WTC11 (cell line): Measurements from ENCODE around the gene NANP. TPM values are rescaled to one million over a fixed set of nuclear protein-coding genes. Genes with fewer than 3 reads are reported as not detected.

Experiments used
- ATAC-seq: fragments of 200-7000 bp; cut with Tn5 transposase; 2 replicates; pipeline ENCODE4 v1.10.0; 2021; ENCODE audit warnings: mild to moderate bottlenecking, moderate library complexity
- CTCF ChIA-PET: fragments of 300-600 bp; sonication (Branson Sonifier 250); formaldehyde crosslinking; loops from one replicate; lab custom pipeline; 2021; ENCODE audit warnings: antibody characterized with exemption; lab: Charles Lee
- POLR2A ChIA-PET: fragments of 350-600 bp; sonication (Branson Sonifier 250); formaldehyde crosslinking; loops from one replicate; lab custom pipeline; 2021; ENCODE audit warnings: antibody characterized with exemption; lab: Charles Lee
- DNase-seq: peaks from one replicate; pipeline ENCODE4 v3.0.0; 2021; ENCODE audit warnings: low spot score
- H3K27ac Mint-ChIP-seq: 2 replicates; pipeline ENCODE4 v1.8.0; 2021; ENCODE audit warnings: mixed read lengths
- H3K27me3 Mint-ChIP-seq: 2 replicates; pipeline ENCODE4 v1.8.0; 2021; ENCODE audit warnings: low read depth, mild to moderate bottlenecking, moderate library complexity, mixed read lengths
- H3K36me3 Mint-ChIP-seq: 2 replicates; pipeline ENCODE4 v1.8.0; 2021; ENCODE audit warnings: mixed read lengths
- H3K4me1 Mint-ChIP-seq: 2 replicates; pipeline ENCODE4 v1.8.0; 2022; ENCODE audit warnings: mixed read lengths
- H3K4me3 Mint-ChIP-seq: 2 replicates; pipeline ENCODE4 v1.8.0; 2021; ENCODE audit warnings: mild to moderate bottlenecking, moderate library complexity, mixed read lengths
- H3K9me3 Mint-ChIP-seq: 2 replicates; pipeline ENCODE4 v1.8.0; 2021; ENCODE audit warnings: mixed read lengths
- ELF4 ChIP-seq: sonication (generic); formaldehyde crosslinking; IDR thresholded peaks from 2 replicates; pipeline ENCODE4 v1.8.1; 2022; ENCODE audit warnings: low read depth, mild to moderate bottlenecking, moderate library complexity, missing genetic modification reagents
- ETV6 ChIP-seq: sonication (generic); formaldehyde crosslinking; IDR thresholded peaks from 2 replicates; pipeline ENCODE4 v1.8.1; 2022; ENCODE audit warnings: mild to moderate bottlenecking, missing genetic modification reagents
- IRF2 ChIP-seq: sonication (generic); formaldehyde crosslinking; IDR thresholded peaks from 2 replicates; pipeline ENCODE4 v1.8.0; 2022; ENCODE audit warnings: low read depth, missing genetic modification reagents, borderline replicate concordance
- KAT7 ChIP-seq: sonication (generic); formaldehyde crosslinking; IDR thresholded peaks from 2 replicates; pipeline ENCODE4 v1.8.1; 2023; ENCODE audit warnings: missing genetic modification reagents, mild to moderate bottlenecking, borderline replicate concordance
- MYBL2 ChIP-seq: sonication (generic); formaldehyde crosslinking; IDR thresholded peaks from 2 replicates; pipeline ENCODE4 v1.8.1; 2023; ENCODE audit warnings: mild to moderate bottlenecking, moderate library complexity, missing genetic modification reagents
- NFE2L1 ChIP-seq: sonication (generic); formaldehyde crosslinking; IDR thresholded peaks from 2 replicates; pipeline ENCODE4 v1.8.1; 2023; ENCODE audit warnings: missing genetic modification reagents
- NR1H2 ChIP-seq: sonication (generic); formaldehyde crosslinking; IDR thresholded peaks from 2 replicates; pipeline ENCODE4 v1.9.0; 2021; ENCODE audit warnings: mild to moderate bottlenecking, moderate library complexity, missing genetic modification reagents
- PRRX2 ChIP-seq: fragments of 250-450 bp; sonication (Bioruptor Pico); IDR thresholded peaks from 2 replicates; pipeline ENCODE4 v1.8.0; 2021; ENCODE audit warnings: mild to moderate bottlenecking
- RORB ChIP-seq: fragments of 250-450 bp; sonication (Bioruptor Pico); IDR thresholded peaks from 2 replicates; pipeline ENCODE4 v1.9.0; 2021; ENCODE audit warnings: mild to moderate bottlenecking
- TCF7 ChIP-seq: sonication (generic); formaldehyde crosslinking; IDR thresholded peaks from 2 replicates; pipeline ENCODE4 v1.8.0; 2022; ENCODE audit warnings: mild to moderate bottlenecking, low read depth, missing genetic modification reagents, moderate library complexity
- TEAD4 ChIP-seq: sonication (generic); formaldehyde crosslinking; IDR thresholded peaks from 2 replicates; pipeline ENCODE4 v1.8.0; 2022; ENCODE audit warnings: mild to moderate bottlenecking, missing genetic modification reagents
- ZNF138 ChIP-seq: sonication (generic); formaldehyde crosslinking; conservative IDR thresholded peaks from 2 replicates; pipeline ENCODE4 v1.8.1; 2022; ENCODE audit warnings: mild to moderate bottlenecking, moderate library complexity, missing genetic modification reagents
- ZNF232 ChIP-seq: sonication (generic); formaldehyde crosslinking; IDR thresholded peaks from 2 replicates; pipeline ENCODE4 v1.8.0; 2022; ENCODE audit warnings: mild to moderate bottlenecking, missing genetic modification reagents
- ZNF263 ChIP-seq: sonication (generic); formaldehyde crosslinking; IDR thresholded peaks from 2 replicates; pipeline ENCODE4 v1.8.1; 2022; ENCODE audit warnings: low read depth, mild to moderate bottlenecking, moderate library complexity, missing genetic modification reagents
- ZNF396 ChIP-seq: fragments of 250-450 bp; sonication (Bioruptor Pico); IDR thresholded peaks from 2 replicates; pipeline ENCODE4 v1.8.0; 2021; ENCODE audit warnings: mild to moderate bottlenecking, moderate library complexity, borderline replicate concordance
- total RNA-seq: library from RNA; stranded (reverse); gene quantifications from 3 replicates; pipeline ENCODE4 v1.2.3, GENCODE V29; 2021
- TF ChIP-seq, protein P1 (sequence below): sonication (generic); formaldehyde crosslinking; conservative IDR thresholded peaks from 2 replicates; pipeline ENCODE4 v1.8.1; 2022; ENCODE audit warnings: mild to moderate bottlenecking, missing genetic modification reagents
- TF ChIP-seq, protein P2 (sequence below): sonication (generic); formaldehyde crosslinking; IDR thresholded peaks from 2 replicates; pipeline ENCODE4 v1.8.1; 2022; ENCODE audit warnings: low read depth, missing genetic modification reagents, borderline replicate concordance
- TF ChIP-seq, protein P3 (sequence below): sonication (generic); formaldehyde crosslinking; IDR thresholded peaks from 2 replicates; pipeline ENCODE4 v1.8.1; 2023; ENCODE audit warnings: mild to moderate bottlenecking, missing genetic modification reagents, moderate library complexity
- TF ChIP-seq, protein P4 (sequence below): fragments of 250-450 bp; sonication (Bioruptor Pico); IDR thresholded peaks from 2 replicates; pipeline ENCODE4 v1.9.0; 2021; ENCODE audit warnings: moderate library complexity, mild to moderate bottlenecking, inconsistent platforms, borderline replicate concordance
- TF ChIP-seq, protein P5 (sequence below): sonication (generic); formaldehyde crosslinking; IDR thresholded peaks from 2 replicates; pipeline ENCODE4 v1.8.1; 2023; ENCODE audit warnings: mild to moderate bottlenecking, missing genetic modification reagents
- TF ChIP-seq, protein P6 (sequence below): sonication (generic); formaldehyde crosslinking; IDR thresholded peaks from 2 replicates; pipeline ENCODE4 v1.8.0; 2022; ENCODE audit warnings: missing genetic modification reagents
- TF ChIP-seq, protein P7 (sequence below): fragments of 250-450 bp; sonication (Bioruptor Pico); IDR thresholded peaks from 2 replicates; pipeline ENCODE4 v1.9.0; 2021; ENCODE audit warnings: mild to moderate bottlenecking
- TF ChIP-seq, protein P8 (sequence below): fragments of 200-600 bp; IDR thresholded peaks from 2 replicates; pipeline ENCODE4 v1.8.0; 2022; ENCODE audit warnings: antibody characterized with exemption

The NANP gene
- total RNA-seq, 1 experiment from 2014 or later: 4.8 TPM

DNA sequence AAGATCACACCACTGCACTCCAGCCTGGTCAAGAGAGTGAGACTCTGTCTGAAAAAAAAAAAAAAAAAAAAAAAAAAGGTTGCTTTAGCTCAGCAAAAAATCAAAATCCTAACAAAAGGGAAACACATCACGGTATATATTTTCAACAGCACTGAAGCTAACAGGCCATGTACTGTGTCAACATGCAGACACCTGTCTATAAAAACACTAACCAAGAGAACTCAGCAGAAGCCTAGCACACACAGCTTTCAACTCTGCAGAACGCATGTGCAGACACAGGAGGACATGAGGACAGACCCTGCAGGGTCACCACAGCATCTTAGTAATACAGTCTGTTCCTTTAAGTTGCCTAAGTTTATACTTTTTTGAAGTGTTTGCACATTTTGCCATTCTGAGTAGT lies 52.0 kb downstream of the NANP start:
- Mint-ChIP-seq H3K36me3 (peaks cover 9% of the 10 kb centered on the region), H3K27me3 (no peaks in the 10 kb centered on the region), H3K4me3 (no peak overlapping the region), H3K4me1 (peaks cover 20% of the 10 kb centered on the region), H3K27ac (no peak overlapping the region), H3K9me3 (no peaks in the 10 kb centered on the region)
- DNase-seq: no peak
- ATAC-seq: no peak
- TF ChIP-seq NFE2L1 (no peak), ZNF263 (CRISPR knock-in tag) (no peak), RORB (CRISPR knock-in tag) (no peak)
- TF ChIP-seq, protein P1, sequence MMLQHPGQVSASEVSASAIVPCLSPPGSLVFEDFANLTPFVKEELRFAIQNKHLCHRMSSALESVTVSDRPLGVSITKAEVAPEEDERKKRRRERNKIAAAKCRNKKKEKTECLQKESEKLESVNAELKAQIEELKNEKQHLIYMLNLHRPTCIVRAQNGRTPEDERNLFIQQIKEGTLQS (CRISPR knock-in tag): no peak
- TF ChIP-seq, protein P2, sequence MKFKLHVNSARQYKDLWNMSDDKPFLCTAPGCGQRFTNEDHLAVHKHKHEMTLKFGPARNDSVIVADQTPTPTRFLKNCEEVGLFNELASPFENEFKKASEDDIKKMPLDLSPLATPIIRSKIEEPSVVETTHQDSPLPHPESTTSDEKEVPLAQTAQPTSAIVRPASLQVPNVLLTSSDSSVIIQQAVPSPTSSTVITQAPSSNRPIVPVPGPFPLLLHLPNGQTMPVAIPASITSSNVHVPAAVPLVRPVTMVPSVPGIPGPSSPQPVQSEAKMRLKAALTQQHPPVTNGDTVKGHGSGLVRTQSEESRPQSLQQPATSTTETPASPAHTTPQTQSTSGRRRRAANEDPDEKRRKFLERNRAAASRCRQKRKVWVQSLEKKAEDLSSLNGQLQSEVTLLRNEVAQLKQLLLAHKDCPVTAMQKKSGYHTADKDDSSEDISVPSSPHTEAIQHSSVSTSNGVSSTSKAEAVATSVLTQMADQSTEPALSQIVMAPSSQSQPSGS: no peak
- TF ChIP-seq, protein P3, sequence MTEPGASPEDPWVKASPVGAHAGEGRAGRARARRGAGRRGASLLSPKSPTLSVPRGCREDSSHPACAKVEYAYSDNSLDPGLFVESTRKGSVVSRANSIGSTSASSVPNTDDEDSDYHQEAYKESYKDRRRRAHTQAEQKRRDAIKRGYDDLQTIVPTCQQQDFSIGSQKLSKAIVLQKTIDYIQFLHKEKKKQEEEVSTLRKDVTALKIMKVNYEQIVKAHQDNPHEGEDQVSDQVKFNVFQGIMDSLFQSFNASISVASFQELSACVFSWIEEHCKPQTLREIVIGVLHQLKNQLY (CRISPR knock-in tag): no peak
- TF ChIP-seq, protein P4, sequence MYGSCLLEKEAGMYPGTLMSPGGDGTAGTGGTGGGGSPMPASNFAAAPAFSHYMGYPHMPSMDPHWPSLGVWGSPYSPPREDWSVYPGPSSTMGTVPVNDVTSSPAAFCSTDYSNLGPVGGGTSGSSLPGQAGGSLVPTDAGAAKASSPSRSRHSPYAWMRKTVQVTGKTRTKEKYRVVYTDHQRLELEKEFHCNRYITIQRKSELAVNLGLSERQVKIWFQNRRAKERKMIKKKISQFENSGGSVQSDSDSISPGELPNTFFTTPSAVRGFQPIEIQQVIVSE: no peak
- CTCF ChIA-PET: interaction anchor here (0.6 kb wide), 1 partner anchor 101 kb away, joined by 3 read pairs; no protein-coding TSS in a partner anchor
- POLR2A ChIA-PET: interaction anchor here (0.7 kb wide), 1 partner anchor 12 kb away, joined by 3 read pairs; no protein-coding TSS in a partner anchor

DNA sequence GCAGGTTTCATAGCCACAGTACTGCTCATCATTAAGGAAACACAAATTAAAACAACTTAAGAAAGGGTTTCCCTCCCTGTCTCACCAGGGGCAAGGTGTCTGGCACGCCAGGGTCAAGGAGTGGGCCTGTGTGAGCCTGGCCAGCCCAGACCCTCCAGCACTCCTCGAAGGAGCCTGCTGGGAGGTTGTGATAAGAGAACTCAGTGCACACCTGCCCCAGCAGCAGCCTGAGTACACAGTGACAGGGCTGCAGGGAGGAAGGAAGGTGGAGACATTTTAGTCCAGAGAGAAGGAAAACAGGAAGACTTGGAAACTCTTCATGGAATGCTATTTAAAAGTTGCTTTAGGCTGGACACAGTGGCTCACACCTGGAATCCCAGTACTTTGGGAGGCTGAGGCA lies 52.6 kb downstream of the NANP start:
- TF ChIP-seq TCF7 (CRISPR knock-in tag) (no peak), MYBL2 (CRISPR knock-in tag) (no peak), TEAD4 (CRISPR knock-in tag) (no peak), KAT7 (CRISPR knock-in tag) (no peak), NR1H2 (CRISPR knock-in tag) (no peak), PRRX2 (CRISPR knock-in tag) (no peak), ZNF138 (CRISPR knock-in tag) (no peak), ELF4 (CRISPR knock-in tag) (no peak), ETV6 (CRISPR knock-in tag) (no peak), ZNF232 (no peak), ZNF396 (CRISPR knock-in tag) (no peak), IRF2 (no peak)
- TF ChIP-seq, protein P5, sequence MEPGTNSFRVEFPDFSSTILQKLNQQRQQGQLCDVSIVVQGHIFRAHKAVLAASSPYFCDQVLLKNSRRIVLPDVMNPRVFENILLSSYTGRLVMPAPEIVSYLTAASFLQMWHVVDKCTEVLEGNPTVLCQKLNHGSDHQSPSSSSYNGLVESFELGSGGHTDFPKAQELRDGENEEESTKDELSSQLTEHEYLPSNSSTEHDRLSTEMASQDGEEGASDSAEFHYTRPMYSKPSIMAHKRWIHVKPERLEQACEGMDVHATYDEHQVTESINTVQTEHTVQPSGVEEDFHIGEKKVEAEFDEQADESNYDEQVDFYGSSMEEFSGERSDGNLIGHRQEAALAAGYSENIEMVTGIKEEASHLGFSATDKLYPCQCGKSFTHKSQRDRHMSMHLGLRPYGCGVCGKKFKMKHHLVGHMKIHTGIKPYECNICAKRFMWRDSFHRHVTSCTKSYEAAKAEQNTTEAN: no peak
- TF ChIP-seq, protein P6, sequence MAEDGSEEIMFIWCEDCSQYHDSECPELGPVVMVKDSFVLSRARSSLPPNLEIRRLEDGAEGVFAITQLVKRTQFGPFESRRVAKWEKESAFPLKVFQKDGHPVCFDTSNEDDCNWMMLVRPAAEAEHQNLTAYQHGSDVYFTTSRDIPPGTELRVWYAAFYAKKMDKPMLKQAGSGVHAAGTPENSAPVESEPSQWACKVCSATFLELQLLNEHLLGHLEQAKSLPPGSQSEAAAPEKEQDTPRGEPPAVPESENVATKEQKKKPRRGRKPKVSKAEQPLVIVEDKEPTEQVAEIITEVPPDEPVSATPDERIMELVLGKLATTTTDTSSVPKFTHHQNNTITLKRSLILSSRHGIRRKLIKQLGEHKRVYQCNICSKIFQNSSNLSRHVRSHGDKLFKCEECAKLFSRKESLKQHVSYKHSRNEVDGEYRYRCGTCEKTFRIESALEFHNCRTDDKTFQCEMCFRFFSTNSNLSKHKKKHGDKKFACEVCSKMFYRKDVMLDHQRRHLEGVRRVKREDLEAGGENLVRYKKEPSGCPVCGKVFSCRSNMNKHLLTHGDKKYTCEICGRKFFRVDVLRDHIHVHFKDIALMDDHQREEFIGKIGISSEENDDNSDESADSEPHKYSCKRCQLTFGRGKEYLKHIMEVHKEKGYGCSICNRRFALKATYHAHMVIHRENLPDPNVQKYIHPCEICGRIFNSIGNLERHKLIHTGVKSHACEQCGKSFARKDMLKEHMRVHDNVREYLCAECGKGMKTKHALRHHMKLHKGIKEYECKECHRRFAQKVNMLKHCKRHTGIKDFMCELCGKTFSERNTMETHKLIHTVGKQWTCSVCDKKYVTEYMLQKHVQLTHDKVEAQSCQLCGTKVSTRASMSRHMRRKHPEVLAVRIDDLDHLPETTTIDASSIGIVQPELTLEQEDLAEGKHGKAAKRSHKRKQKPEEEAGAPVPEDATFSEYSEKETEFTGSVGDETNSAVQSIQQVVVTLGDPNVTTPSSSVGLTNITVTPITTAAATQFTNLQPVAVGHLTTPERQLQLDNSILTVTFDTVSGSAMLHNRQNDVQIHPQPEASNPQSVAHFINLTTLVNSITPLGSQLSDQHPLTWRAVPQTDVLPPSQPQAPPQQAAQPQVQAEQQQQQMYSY (CRISPR knock-in tag): no peak
- TF ChIP-seq, protein P7, sequence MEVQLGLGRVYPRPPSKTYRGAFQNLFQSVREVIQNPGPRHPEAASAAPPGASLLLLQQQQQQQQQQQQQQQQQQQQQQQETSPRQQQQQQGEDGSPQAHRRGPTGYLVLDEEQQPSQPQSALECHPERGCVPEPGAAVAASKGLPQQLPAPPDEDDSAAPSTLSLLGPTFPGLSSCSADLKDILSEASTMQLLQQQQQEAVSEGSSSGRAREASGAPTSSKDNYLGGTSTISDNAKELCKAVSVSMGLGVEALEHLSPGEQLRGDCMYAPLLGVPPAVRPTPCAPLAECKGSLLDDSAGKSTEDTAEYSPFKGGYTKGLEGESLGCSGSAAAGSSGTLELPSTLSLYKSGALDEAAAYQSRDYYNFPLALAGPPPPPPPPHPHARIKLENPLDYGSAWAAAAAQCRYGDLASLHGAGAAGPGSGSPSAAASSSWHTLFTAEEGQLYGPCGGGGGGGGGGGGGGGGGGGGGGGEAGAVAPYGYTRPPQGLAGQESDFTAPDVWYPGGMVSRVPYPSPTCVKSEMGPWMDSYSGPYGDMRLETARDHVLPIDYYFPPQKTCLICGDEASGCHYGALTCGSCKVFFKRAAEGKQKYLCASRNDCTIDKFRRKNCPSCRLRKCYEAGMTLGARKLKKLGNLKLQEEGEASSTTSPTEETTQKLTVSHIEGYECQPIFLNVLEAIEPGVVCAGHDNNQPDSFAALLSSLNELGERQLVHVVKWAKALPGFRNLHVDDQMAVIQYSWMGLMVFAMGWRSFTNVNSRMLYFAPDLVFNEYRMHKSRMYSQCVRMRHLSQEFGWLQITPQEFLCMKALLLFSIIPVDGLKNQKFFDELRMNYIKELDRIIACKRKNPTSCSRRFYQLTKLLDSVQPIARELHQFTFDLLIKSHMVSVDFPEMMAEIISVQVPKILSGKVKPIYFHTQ: no peak
- TF ChIP-seq, protein P8, sequence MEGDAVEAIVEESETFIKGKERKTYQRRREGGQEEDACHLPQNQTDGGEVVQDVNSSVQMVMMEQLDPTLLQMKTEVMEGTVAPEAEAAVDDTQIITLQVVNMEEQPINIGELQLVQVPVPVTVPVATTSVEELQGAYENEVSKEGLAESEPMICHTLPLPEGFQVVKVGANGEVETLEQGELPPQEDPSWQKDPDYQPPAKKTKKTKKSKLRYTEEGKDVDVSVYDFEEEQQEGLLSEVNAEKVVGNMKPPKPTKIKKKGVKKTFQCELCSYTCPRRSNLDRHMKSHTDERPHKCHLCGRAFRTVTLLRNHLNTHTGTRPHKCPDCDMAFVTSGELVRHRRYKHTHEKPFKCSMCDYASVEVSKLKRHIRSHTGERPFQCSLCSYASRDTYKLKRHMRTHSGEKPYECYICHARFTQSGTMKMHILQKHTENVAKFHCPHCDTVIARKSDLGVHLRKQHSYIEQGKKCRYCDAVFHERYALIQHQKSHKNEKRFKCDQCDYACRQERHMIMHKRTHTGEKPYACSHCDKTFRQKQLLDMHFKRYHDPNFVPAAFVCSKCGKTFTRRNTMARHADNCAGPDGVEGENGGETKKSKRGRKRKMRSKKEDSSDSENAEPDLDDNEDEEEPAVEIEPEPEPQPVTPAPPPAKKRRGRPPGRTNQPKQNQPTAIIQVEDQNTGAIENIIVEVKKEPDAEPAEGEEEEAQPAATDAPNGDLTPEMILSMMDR: no peak
- ChIA-PET CTCF (no interaction called here), POLR2A (no interaction called here)
- ATAC-seq: no peak
- Mint-ChIP-seq H3K36me3 (peaks cover 9% of the 10 kb centered on the region), H3K9me3 (no peaks in the 10 kb centered on the region), H3K27me3 (no peaks in the 10 kb centered on the region), H3K4me1 (peaks cover 24% of the 10 kb centered on the region), H3K4me3 (no peak overlapping the region), H3K27ac (peak overlapping the region; percentile 46; the same call in 1 of the 2 replicates)
- no peak for DNase-seq
